Right atrium auricular region (tissue), 2 donors: ENCODE measurements around the gene PDGFC. TPM values are rescaled to one million over a fixed set of nuclear protein-coding genes. Genes with fewer than 3 reads are reported as not detected.

Experiments
- DNase-seq: peaks from one replicate; pipeline ENCODE4 v3.0.0-alpha.2; 2019; ENCODE audit warnings: low spot score
- H3K27ac ChIP-seq, 2 donors: fragments of 200-600 bp; sonication (generic); 1 replicate in 1 of 2; 2 replicates in 1 of 2; pipeline ENCODE4 v1.5.1; 2016 to 2019
- H3K27me3 ChIP-seq, 2 donors: fragments of 200-600 bp; sonication (generic); one replicate each; pipeline versions ENCODE4 v1.5.1 to v1.6.0; 2017 to 2019
- H3K36me3 ChIP-seq: fragments of 200-600 bp; sonication (generic); one replicate; pipeline ENCODE4 v1.5.1; 2016
- H3K4me1 ChIP-seq, 2 donors: fragments of 200-600 bp; sonication (generic); one replicate each; pipeline versions ENCODE4 v1.5.1 to v1.6.0; 2017 to 2019
- H3K4me3 ChIP-seq, 2 donors: fragments of 200-600 bp; sonication (generic); 1 replicate in 1 of 2; 2 replicates in 1 of 2; pipeline ENCODE4 v1.5.1; 2017 to 2019; ENCODE audit warnings: mild to moderate bottlenecking in 1 of 2, moderate library complexity in 1 of 2
- H3K9me3 ChIP-seq, 2 donors: fragments of 200-600 bp; sonication (generic); one replicate each; pipeline ENCODE4 v1.5.1; 2019
- total RNA-seq, 2 donors: library from RNA; depleted of rRNA; stranded (reverse); fragments of >200 nt; gene quantifications; one replicate each; pipeline ENCODE4 v1.1.0, GENCODE V29; 2016
- TF ChIP-seq, protein P1 (sequence below), 2 donors: fragments of 200-600 bp; sonication (generic); IDR thresholded peaks; one replicate each; pipeline ENCODE4 v1.5.1; 2019; ENCODE audit warnings: antibody characterized with exemption in 2 of 2

PDGFC gene
- total RNA-seq, 2 donors from 2014 or later: 17.0 to 17.1 TPM

DNA sequence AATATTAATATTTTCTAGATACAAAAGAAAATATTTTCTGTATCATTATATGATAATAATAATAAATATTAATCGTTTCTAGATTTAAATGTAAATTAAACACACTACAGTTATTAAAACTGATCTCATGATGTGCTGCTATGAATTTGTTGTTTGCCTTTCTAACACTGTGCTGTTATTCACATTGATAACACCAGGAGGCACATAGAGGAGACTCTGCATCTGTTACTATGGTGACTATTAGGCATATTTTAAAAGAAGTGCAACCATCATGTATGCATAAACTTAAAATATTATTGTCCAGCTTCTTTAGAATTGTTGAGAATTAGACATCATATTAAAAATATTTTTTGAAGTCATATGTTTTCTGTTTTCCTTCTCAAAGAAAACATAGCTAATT lies 11.8 kb upstream of the PDGFC start:
- H3K4me1 ChIP-seq: no peaks in the 10 kb centered on the region
- DNase-seq: no peak
- no peak overlapping the region for H3K4me3 ChIP-seq
- TF ChIP-seq, protein P1, sequence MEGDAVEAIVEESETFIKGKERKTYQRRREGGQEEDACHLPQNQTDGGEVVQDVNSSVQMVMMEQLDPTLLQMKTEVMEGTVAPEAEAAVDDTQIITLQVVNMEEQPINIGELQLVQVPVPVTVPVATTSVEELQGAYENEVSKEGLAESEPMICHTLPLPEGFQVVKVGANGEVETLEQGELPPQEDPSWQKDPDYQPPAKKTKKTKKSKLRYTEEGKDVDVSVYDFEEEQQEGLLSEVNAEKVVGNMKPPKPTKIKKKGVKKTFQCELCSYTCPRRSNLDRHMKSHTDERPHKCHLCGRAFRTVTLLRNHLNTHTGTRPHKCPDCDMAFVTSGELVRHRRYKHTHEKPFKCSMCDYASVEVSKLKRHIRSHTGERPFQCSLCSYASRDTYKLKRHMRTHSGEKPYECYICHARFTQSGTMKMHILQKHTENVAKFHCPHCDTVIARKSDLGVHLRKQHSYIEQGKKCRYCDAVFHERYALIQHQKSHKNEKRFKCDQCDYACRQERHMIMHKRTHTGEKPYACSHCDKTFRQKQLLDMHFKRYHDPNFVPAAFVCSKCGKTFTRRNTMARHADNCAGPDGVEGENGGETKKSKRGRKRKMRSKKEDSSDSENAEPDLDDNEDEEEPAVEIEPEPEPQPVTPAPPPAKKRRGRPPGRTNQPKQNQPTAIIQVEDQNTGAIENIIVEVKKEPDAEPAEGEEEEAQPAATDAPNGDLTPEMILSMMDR (IDR thresholded peaks at IDR 0.05): peak in 1 of 2 donors; percentile 53
- no peaks in the 10 kb centered on the region for H3K9me3 ChIP-seq
- H3K27ac ChIP-seq: no peak overlapping the region
- H3K36me3 ChIP-seq: no peaks in the 10 kb centered on the region
- H3K27me3 ChIP-seq: no peaks in the 10 kb centered on the region

DNA sequence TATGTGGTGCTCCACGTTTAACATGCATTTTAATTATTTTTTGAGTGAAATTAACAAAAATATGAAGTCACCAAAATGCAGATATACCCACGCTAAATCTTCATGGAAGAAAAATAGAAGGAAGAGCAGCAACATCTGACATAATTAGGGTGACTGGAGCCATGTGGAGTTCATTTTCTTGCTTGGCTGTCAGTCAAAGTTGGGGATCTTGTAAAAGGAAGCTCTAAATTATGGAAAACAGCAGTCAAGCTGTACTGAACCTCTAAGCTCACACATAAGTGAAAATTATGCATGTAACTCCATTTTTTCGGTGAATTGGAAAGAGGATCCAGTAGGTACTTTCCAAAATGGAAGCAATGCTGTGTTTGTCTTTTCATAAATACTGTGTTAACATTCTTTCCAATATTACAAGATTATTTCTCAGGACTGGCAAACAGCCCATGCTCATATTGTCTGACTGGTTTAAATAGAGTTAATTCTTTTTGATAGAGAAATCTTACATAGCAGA lies 9.7 kb upstream of the PDGFC start:
- H3K27ac ChIP-seq: no peak overlapping the region
- H3K4me3 ChIP-seq: no peak overlapping the region
- DNase-seq: no peak
- no peaks in the 10 kb centered on the region for H3K4me1 ChIP-seq
- no peaks in the 10 kb centered on the region for H3K9me3 ChIP-seq
- TF ChIP-seq, protein P1 (IDR thresholded peaks at IDR 0.05): no peak
- H3K27me3 ChIP-seq: no peaks in the 10 kb centered on the region
- H3K36me3 ChIP-seq: no peaks in the 10 kb centered on the region

DNA sequence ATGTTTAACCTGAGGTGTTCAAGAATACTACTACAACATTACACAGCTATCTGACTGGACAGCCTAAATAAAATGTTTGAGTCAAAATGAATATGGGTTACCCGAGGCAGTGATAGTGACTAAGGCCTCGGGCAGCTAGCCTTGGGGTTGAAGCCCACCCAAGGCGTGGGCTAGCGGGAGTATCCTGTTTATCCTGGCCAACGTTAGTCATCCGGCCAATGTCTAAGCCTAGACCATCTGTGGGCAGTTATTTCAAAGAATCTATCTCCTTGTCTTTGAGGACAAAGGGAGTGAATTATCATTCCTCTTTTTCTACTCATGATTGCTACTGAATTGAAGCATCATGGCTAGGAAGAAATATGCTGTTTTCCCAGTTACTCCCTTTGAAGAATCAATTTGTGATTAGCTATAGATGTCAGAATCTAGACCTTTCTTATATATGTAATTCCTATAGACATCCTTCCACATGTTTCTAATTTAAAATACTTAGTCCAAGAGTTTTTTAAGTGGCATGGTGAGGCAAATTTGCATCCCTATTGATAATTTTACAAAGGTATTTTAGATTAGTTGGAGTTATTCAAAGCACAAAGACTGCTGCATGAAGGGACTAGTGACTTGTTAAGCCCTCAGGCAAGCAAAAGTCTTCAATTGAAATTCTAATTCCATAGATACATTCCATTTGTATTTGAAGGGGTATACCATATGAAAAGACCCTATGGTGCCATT lies 6.0 kb upstream of the PDGFC start:
- Histone ChIP-seq H3K4me1 (peaks cover 0 to 5% of the 10 kb centered on the region in 2 donors), H3K4me3 (no peak overlapping the region), H3K27me3 (no peaks in the 10 kb centered on the region), H3K36me3 (no peaks in the 10 kb centered on the region), H3K9me3 (no peaks in the 10 kb centered on the region), H3K27ac (no peak overlapping the region)
- no peak for DNase-seq
- TF ChIP-seq, protein P1 (IDR thresholded peaks at IDR 0.05): no peak

GRCh38 chr4:156976147-156976546 lies 4.5 kb upstream of the PDGFC start:
- TF ChIP-seq, protein P1 (IDR thresholded peaks at IDR 0.05): no peak
- no peaks in the 10 kb centered on the region for H3K36me3 ChIP-seq
- H3K4me1 ChIP-seq: peaks cover 0 to 12% of the 10 kb centered on the region in 2 donors
- DNase-seq: no peak
- no peaks in the 10 kb centered on the region for H3K9me3 ChIP-seq
- no peaks in the 10 kb centered on the region for H3K27me3 ChIP-seq
- H3K4me3 ChIP-seq: no peak overlapping the region
- no peak overlapping the region for H3K27ac ChIP-seq

- H3K27me3 ChIP-seq: no peaks in the 10 kb centered on the region
- H3K9me3 ChIP-seq: no peaks in the 10 kb centered on the region
- TF ChIP-seq, protein P1 (IDR thresholded peaks at IDR 0.05): no peak
- H3K36me3 ChIP-seq: no peaks in the 10 kb centered on the region
- no peak overlapping the region for H3K4me3 ChIP-seq
- H3K4me1 ChIP-seq: peaks cover 0 to 12% of the 10 kb centered on the region in 2 donors
- DNase-seq: no peak
- no peak overlapping the region for H3K27ac ChIP-seq
Measured at GRCh38 chr4:156975686-156976085, 4.1 kb upstream of the PDGFC start.
